Measurements from ENCODE around the gene SRSF1.
"Not testable (repeated sequence)": the region's sequence is repeated elsewhere in the genome, so short reads cannot be mapped to it uniquely, and the experiment has no call there.

The SRSF1 gene, protein sequence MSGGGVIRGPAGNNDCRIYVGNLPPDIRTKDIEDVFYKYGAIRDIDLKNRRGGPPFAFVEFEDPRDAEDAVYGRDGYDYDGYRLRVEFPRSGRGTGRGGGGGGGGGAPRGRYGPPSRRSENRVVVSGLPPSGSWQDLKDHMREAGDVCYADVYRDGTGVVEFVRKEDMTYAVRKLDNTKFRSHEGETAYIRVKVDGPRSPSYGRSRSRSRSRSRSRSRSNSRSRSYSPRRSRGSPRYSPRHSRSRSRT

DNA sequence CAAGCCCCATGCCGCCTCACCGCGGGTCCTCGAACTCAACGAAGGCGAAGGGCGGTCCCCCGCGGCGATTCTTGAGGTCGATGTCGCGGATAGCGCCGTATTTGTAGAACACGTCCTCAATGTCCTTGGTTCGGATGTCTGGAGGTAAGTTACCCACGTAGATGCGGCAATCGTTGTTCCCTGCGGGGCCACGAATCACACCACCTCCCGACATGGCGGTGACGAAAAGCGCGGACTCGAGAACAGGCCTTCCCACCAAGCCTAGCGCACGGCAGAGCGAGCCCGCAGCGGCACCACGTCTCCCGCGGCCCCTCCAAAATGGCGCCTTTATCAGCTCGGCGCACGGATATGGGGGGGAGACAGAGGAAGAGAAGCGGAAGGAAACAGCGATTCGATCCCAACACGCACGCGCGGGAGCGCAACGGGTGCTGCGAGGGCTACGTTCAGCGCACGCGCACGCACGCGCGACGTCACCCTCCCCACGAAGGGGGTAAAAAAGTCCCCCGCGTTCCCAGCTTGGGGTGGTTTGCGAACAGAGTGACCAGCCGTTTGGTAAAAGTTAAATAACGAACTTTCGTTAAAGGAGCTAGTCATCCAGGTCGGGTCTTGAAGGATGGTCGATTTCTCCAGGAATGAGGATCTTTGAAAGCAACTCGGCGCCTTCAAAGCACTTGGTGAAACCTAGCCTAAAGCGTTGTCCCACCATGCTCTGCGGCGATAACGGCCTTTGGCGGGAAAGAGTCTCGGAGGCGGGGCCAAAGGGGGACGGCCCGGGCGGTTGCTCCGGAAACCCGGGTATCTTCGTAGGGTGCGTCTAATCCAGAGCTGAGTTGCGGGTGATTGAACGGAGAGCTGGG lies at the start of gene SRSF1:
SRSF1 (minus strand) TSS at position 323 of the 857 bp plus-strand sequence; CDS start at position 214, 109 bp downstream.
- peak; percentile 98 for DNase-seq (ENCODE audit: low spot score)

GRCh38 chr17:58056476-58056875 lies 49.4 kb upstream of the SRSF1 start:
- no peak for DNase-seq (ENCODE audit: low spot score)

- no peak for DNase-seq (ENCODE audit: low spot score)
Observed at GRCh38 chr17:58054641-58055040, 47.6 kb upstream of the SRSF1 start.

- DNase-seq (ENCODE audit: low spot score) = no peak
Observed at GRCh38 chr17:58052945-58053715, 46.1 kb upstream of the SRSF1 start.

GRCh38 chr17:58052407-58052806 lies 45.4 kb upstream of the SRSF1 start:
- no peak for DNase-seq (ENCODE audit: low spot score)

DNA sequence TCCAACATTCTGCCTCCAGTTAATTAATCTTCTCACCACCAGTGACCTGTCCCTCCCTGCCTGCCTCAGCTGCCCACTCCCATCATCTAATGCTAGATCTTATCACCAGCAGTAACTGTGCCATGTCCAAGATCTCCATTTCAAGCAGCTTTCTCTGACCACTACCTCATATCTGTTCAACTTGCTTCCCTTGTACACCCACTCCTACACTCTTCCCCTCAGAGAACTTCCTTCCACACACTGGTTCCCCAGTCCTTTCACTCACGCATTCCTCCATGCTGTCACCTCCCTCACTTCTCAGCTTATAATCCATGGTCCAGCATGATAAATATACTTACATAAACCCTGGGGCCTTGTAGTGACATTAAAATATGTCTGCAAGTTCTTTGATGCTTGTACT lies 44.4 kb upstream of the SRSF1 start:
- DNase-seq (ENCODE audit: low spot score) = no peak

DNA sequence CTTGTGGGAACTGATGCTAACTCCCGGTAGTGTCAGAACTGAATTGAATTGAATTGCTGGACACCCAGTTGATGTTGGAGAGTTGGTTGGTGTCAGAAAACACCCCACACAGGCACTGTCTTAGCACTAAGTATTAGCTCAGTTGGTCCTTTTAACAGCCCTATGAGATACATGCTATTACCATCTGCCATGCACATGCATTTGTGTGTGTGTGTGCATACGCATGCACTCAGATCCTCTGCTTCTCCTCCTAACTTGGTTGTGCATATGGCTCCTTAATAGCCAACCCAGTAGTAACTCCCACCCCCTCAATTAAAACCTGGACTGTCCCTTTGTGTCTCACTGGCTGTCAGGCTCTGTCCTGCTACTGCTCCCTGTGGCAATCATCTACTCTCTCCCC lies 43.9 kb upstream of the SRSF1 start:
- no peak for DNase-seq (ENCODE audit: low spot score)

GRCh38 chr17:58049533-58049932 lies 42.5 kb upstream of the SRSF1 start:
- no peak for DNase-seq (ENCODE audit: low spot score)

DNA sequence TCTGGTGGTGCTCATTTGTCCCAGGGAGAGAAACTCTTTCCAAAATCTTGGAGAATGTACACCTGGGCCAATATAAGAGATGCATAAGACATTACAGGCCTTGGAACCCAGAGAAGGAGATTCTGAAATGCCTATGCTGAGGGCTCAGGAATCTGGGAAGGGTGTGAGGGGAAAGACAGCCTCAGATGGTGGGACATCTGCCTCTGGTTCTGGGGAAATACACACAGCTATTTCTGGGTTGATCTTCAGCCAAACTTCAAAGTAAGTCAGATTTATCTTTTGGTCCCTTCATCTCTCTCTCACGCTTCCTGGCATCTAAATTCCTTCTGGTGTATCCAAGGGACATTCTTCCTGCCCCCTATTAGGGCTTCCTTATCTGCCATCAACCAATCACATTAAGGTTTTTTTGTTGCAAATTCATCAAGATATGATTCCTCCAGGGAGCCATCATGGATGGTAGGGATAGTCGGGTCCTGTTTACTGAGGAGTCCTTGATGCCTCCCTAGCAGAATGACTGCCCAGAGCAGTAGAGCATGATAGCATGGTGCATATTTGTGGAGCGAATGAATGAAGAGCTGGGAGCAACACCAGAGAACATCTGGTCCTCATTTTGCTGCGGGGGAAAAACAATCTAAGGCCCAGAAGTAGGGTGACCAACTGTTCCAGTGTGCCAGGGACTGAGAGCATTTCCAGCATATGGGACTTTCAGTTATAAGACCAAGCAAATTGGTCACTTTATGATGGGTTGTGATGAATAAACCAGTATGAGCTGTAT lies 40.5 kb upstream of the SRSF1 start:
- no peak for DNase-seq (ENCODE audit: low spot score)

DNA sequence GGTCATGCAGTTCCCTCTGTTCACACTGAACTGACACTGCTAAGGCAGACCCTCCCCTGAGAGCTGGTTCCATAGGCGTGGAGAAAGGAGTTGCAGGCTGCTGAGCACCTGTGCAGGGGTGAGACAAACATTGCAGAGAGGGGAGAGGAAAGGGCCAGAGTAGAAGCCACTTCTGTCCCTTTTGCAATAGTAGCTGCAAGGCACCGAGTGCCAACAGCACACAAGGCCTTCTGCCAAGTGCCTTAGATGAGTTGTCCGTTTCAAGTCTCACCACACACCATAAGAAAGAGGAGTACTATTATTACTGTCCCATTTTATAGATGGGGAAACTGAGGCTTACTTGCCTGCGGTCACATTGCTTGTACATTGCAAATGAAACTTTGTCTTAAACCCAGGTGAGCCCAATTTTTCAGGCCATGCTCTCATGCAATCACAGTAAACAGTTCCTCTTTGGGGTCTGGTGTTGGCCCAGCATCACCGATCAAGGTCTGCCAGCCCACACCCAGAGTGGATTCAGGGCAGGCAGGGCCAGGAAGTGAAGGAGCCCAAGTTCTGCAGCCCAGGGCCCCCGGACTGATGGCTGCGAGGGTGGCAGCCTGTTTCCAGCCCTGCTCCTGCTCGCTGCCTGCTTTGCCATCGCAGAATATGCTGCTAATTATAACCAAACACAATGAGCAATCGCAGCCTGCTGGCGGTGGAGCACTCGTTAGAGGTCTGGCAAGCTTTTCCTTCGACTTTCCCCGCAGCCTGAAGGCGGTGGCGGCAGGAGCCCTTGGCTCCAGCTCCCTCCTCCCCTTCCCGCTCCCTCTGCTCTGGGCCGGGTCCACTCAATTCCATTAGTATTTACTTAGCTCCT lies 39.4 kb upstream of the SRSF1 start:
- no peak for DNase-seq (ENCODE audit: low spot score)

GRCh38 chr17:58044256-58044655 lies 37.2 kb upstream of the SRSF1 start:
- not testable (repeated sequence) for DNase-seq (ENCODE audit: low spot score)

DNA sequence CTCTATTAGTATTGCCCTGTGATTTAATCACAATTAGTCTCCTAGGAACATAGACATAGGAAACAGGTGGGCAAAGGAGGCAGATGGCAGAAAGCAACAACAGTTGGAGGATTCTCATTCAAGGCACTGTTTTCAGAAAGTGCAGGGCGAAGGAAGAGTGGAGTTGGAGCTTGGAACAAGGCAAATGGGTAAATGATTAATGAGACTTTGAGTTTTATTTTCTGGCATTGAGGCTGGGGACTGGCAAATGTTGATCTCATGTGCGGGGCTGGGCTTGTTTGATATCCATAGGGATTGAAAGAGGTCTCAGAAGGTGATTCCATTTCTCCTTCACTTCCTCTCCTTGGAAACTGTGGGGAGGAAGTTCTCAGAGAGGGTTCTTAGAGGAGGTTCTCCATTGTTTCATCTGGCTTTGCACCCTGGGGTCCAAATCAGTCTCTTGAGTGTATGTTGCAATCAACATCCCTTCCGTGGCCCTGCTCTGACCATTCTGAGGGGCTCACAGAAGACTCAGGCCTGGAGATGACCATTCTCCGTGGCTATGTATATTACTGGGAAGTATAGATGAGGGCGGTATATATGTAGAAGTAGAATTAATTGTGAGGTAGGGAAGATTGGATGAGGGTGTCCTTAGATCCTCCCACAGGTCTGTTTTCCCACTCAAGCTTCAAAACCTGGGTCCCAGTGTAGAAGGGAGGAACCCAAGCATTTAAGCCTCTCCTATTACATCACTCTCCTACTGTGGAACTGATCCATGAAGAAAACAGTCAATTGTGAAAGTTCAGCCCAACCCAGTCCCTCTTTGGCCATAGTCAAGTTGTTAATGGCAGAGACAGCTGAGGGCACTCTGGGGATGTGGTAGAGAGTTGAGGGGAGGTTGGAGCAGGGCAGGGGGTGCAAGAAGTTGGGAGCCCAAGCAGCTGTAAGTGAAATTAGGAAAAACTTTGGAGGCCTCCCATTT lies 36.5 kb upstream of the SRSF1 start:
- DNase-seq (ENCODE audit: low spot score) = no peak

DNA sequence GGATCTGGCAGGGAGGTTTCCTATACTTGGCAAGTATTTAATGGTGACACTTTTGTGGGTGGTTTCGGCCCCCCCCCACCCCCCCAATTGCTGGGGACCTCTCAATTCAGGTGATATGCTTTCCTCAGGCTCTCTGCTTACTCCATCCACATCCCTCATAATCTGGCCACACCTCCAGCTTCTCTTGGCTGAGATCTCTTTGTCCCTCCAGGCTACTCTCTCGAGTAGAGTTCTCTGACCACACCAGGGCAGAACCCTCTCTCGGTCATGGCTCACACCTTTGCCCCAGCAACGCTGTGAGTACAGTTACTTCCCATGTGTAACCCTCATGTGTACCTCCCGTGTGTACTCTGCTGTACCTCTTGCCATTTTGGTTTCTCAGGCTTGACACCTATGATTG lies 34.1 kb upstream of the SRSF1 start:
- DNase-seq (ENCODE audit: low spot score) = no peak

GRCh38 chr17:58040386-58040785 lies 33.3 kb upstream of the SRSF1 start:
- no peak for DNase-seq (ENCODE audit: low spot score)

DNA sequence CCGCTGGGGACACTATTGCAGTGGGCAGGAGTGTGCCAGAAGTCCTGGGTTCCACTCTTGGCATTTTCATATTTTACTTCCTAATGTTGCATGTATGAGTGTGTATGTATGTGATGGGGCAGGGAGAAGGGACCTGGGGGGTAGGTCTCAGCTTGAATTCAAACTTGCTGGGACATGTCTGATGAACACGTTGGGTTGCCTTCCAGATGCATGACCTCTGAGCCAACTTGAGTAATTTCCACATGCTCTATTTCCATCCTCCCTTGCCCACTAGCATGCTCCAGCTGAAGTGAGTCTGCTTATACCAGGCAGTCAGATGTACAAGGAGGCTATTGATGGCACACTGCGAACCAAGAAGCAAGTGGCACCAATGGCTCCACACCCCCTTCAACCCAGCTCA lies 32.9 kb upstream of the SRSF1 start:
- DNase-seq (ENCODE audit: low spot score) = no peak

DNA sequence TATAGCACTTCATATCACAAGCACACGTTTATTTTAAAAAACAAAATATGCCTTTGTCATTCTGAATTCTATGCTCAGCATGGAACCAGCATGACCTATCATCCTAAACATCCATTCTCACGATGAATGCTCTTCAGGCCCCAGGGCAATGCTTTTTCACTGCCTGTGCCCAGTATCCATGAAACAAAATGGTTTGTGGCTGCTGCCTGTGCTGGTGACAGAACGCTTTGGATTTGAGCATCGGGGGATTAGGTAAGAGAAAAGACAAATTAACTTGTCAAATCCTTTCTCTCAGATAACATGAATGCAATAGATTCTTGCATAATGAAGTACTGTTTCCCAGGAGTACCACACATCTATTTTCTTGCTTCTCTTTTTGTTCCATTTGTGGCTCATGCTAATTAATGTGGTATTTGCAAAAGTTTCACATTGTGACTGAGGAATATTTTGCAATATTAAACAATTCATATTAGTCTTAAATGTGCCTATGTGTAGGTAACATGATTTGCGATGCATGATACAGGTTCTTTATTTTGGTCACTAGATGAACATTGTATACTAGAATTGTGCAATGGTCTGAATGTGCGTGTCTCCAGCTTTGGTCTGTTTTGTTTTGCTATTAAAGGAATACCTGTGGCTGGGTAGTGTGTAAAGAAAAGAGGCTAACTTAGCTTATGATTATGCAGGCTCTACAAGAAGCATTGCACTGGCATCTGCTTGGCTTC lies 25.8 kb upstream of the SRSF1 start:
- DNase-seq (ENCODE audit: low spot score) = no peak

GRCh38 chr17:58028578-58028977 lies 21.5 kb upstream of the SRSF1 start:
- DNase-seq (ENCODE audit: low spot score) = no peak

GRCh38 chr17:58020401-58020800 lies 13.4 kb upstream of the SRSF1 start:
- no peak for DNase-seq (ENCODE audit: low spot score)

- no peak for DNase-seq (ENCODE audit: low spot score)
Observed at GRCh38 chr17:58019521-58019920, 12.5 kb upstream of the SRSF1 start.

Data from pons (tissue), 1 donor.